A673 (cell line): ENCODE measurements around the gene OFD1. TPM values are rescaled to one million over a fixed set of nuclear protein-coding genes. Genes with fewer than 3 reads are reported as not detected.

Experiments used
- BruUV-seq: library from RNA; stranded (reverse); fragments of 400-500 nt; replicated peaks from 2 replicates; lab custom pipeline; 2021; lab: Mats Ljungman, UMichigan
- CTCF ChIA-PET: fragments of 300-600 bp; sonication (Branson Sonifier 250); formaldehyde crosslinking; loops from one replicate; lab custom pipeline; 2022; ENCODE audit warnings: antibody characterized with exemption; lab: Charles Lee
- POLR2A ChIA-PET: fragments of 300-600 bp; sonication (Branson Sonifier 250); formaldehyde crosslinking; loops from one replicate; lab custom pipeline; 2022; ENCODE audit warnings: antibody characterized with exemption; ENCODE audit not compliant: low non-redundant PET; lab: Charles Lee
- DNase-seq: peaks from one replicate; pipeline ENCODE4 v3.0.0-alpha.2; 2015; ENCODE audit warnings: low spot score
- H3K27ac ChIP-seq: fragments of 200-600 bp; sonication (generic); 2 replicates; pipeline ENCODE4 v1.5.1; 2016; ENCODE audit warnings: mixed run types, low read depth, mild to moderate bottlenecking, mixed read lengths, antibody characterized with exemption, low read length; ENCODE audit not compliant: poor library complexity, severe bottlenecking
- H3K27me3 ChIP-seq: fragments of 200-600 bp; sonication (generic); replicated peaks from 2 replicates; pipeline ENCODE4 v1.6.1; 2017; ENCODE audit warnings: mixed run types, low read depth, mild to moderate bottlenecking, mixed read lengths, antibody characterized with exemption, low read length; ENCODE audit not compliant: insufficient read depth, poor library complexity
- H3K36me3 ChIP-seq: fragments of 200-600 bp; sonication (generic); 2 replicates; pipeline ENCODE4 v1.6.1; 2016; ENCODE audit warnings: mixed run types, mild to moderate bottlenecking, mixed read lengths, antibody characterized with exemption, low read length; ENCODE audit not compliant: insufficient read depth, poor library complexity, severe bottlenecking
- H3K4me1 ChIP-seq: fragments of 200-600 bp; sonication (generic); 2 replicates; pipeline ENCODE4 v1.6.1; 2017; ENCODE audit warnings: mixed run types, mild to moderate bottlenecking, mixed read lengths, antibody characterized with exemption, low read length; ENCODE audit not compliant: insufficient read depth, poor library complexity, severe bottlenecking
- H3K4me3 ChIP-seq: fragments of 200-600 bp; sonication (generic); 2 replicates; pipeline ENCODE4 v1.5.1; 2016; ENCODE audit warnings: low read depth, mixed run types, mild to moderate bottlenecking, mixed read lengths, low read length; ENCODE audit not compliant: poor library complexity, severe bottlenecking
- H3K9me3 ChIP-seq: fragments of 200-600 bp; sonication (generic); 2 replicates; pipeline ENCODE4 v1.6.1; 2016; ENCODE audit warnings: mixed run types, low read depth, mild to moderate bottlenecking, mixed read lengths, antibody characterized with exemption, low read length; ENCODE audit not compliant: poor library complexity, severe bottlenecking
- EZH2 ChIP-seq: fragments of 200-600 bp; sonication (generic); IDR thresholded peaks from 2 replicates; pipeline ENCODE4 v1.6.1; 2017; ENCODE audit warnings: borderline replicate concordance, low read depth, mild to moderate bottlenecking, mixed read lengths, antibody characterized with exemption, low read length; ENCODE audit not compliant: poor library complexity, severe bottlenecking
- intact Hi-C: fragments of 100-400 bp; cut with micrococcal nuclease; formaldehyde crosslinking; loops from one replicate; pipeline ENCODE4 v1.10.0; 2022; ENCODE audit not compliant: unreplicated experiment
- total RNA-seq: library from RNA; stranded (reverse); gene quantifications from 2 replicates; pipeline ENCODE4 v1.2.3, GENCODE V29; 2021
- TF ChIP-seq, protein P1 (sequence below): fragments of 300-800, 200-600 bp; sonication (generic); conservative IDR thresholded peaks from 2 replicates; pipeline ENCODE4 v1.5.1; 2017; ENCODE audit warnings: low read depth, mild to moderate bottlenecking, antibody characterized with exemption, low read length, moderate library complexity, mixed read lengths

Gene OFD1
- total RNA-seq, 1 experiment from 2014 or later = 28.6 TPM

DNA sequence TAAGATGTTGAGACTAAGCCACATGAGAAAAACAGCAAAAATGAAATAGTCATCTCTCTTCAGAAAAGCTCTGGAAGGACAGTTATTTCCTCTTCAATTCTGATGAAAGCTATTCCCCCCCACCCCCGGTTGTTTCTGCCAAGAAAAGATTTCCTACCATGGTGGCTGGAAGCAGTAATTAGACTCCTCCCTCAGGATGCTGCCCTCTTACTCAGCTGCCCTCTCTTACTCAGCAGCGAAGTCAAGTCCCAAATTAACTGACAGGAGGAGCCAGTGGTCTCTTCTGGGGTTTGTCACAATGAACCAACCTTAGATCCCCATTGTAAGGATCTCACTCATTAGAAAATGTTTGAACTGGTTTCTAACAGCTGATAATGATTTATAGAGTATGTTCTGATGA lies 44.4 kb downstream of the OFD1 start:
- Histone ChIP-seq H3K4me1 (no peaks in the 10 kb centered on the region), H3K27ac (no peak overlapping the region), H3K27me3 (no peaks in the 10 kb centered on the region), H3K9me3 (no peaks in the 10 kb centered on the region), H3K36me3 (no peaks in the 10 kb centered on the region), H3K4me3 (no peak overlapping the region)
- intact Hi-C loops = no loop called here
- ChIA-PET POLR2A (no interaction called here), CTCF (no interaction called here)
- TF ChIP-seq EZH2 = no peak
- TF ChIP-seq, protein P1, sequence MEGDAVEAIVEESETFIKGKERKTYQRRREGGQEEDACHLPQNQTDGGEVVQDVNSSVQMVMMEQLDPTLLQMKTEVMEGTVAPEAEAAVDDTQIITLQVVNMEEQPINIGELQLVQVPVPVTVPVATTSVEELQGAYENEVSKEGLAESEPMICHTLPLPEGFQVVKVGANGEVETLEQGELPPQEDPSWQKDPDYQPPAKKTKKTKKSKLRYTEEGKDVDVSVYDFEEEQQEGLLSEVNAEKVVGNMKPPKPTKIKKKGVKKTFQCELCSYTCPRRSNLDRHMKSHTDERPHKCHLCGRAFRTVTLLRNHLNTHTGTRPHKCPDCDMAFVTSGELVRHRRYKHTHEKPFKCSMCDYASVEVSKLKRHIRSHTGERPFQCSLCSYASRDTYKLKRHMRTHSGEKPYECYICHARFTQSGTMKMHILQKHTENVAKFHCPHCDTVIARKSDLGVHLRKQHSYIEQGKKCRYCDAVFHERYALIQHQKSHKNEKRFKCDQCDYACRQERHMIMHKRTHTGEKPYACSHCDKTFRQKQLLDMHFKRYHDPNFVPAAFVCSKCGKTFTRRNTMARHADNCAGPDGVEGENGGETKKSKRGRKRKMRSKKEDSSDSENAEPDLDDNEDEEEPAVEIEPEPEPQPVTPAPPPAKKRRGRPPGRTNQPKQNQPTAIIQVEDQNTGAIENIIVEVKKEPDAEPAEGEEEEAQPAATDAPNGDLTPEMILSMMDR = no peak
- no TSS peak for BruUV-seq
- DNase-seq = peak; percentile 18

DNA sequence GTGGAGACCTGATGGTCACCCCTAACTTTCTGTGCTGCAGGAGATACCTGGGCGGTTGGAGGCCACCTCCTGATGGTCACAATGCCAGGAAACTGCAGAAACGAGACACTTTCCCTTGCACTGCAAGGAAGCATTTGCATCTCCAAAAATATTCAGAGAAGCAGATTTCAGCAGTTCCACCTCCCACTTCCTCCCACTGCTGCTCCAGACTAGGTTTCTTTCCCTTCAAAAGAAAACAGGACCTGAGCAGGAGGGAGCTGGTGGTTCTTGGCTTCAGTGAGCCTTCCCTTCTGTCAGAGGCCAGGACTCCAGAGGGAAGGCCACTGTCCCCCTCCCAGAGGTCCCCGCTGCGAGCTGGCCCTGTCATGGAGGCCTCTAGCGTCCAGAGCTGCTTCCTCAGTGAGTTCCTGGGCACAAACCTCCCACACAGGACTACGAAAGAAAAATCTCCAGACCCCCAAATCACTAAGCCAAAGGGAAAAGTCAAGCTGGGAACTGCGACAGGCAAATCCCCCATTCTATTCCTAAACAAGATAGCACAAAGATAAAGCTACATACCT lies 46.4 kb downstream of the OFD1 start:
- intact Hi-C loops = no loop called here
- no peaks in the 10 kb centered on the region for H3K9me3 ChIP-seq
- no TSS peak for BruUV-seq
- ChIA-PET CTCF (no interaction called here), POLR2A (no interaction called here)
- H3K4me3 ChIP-seq = no peak overlapping the region
- H3K27ac ChIP-seq = no peak overlapping the region
- TF ChIP-seq EZH2 = no peak
- DNase-seq = no peak
- H3K4me1 ChIP-seq = no peaks in the 10 kb centered on the region
- peaks cover 5% of the 10 kb centered on the region for H3K27me3 ChIP-seq
- H3K36me3 ChIP-seq = no peaks in the 10 kb centered on the region

DNA sequence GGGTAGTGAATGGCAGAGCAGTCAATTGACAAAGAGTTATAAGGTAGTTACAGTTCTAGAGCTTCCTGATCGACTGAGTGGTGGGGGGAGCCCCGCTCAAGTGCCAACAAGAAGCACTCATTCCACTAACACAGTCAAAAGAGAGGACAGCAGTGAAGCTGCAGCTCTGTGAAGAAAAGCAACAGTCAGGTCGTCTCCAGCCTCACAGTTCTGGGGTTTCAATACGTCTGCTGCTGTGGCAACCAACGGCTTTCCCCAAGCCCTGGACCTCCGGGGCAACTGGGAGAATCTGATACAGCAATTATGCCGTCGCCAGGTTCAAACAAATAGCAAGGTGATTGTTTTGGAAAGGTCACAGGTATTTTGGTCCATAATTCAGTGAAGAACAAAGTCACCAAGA lies 51.5 kb downstream of the OFD1 start:
- BruUV-seq = no TSS peak
- TF ChIP-seq EZH2 = no peak
- TF ChIP-seq, protein P1 = no peak
- Histone ChIP-seq H3K27ac (no peak overlapping the region), H3K9me3 (no peaks in the 10 kb centered on the region), H3K27me3 (peaks cover 5% of the 10 kb centered on the region), H3K4me3 (no peak overlapping the region), H3K4me1 (no peaks in the 10 kb centered on the region), H3K36me3 (no peaks in the 10 kb centered on the region)
- intact Hi-C loops = no loop called here
- CTCF ChIA-PET = no interaction called here
- no peak for DNase-seq
- POLR2A ChIA-PET = no interaction called here
